Astrocyte of the hippocampus (primary cell): Measurements from ENCODE around the gene MOB2.
"Not testable (repeated sequence)": the region's sequence is repeated elsewhere in the genome, so short reads cannot be mapped to it uniquely, and the experiment has no call there.

Experiments used
- DNase-seq: peaks from one replicate; pipeline ENCODE4 v3.0.0; 2011; ENCODE audit warnings: low read depth, low spot score

The MOB2 gene

GRCh38 chr11:1518301-1518700 is 31.7 kb upstream of the MOB2 start:
- DNase-seq, result no peak

- no peak for DNase-seq
Observed at GRCh38 chr11:1517117-1518005, 30.8 kb upstream of the MOB2 start.

GRCh38 chr11:1516273-1517067 is 29.9 kb upstream of the MOB2 start:
- DNase-seq, result peak; percentile 89

- DNase-seq, result peak; percentile 91
Observed at GRCh38 chr11:1515082-1516060, 28.8 kb upstream of the MOB2 start.

- DNase-seq, result peak; percentile 74
Observed at GRCh38 chr11:1514336-1515061, 27.9 kb upstream of the MOB2 start.

- no peak for DNase-seq
Observed at GRCh38 chr11:1513326-1514296, 27.0 kb upstream of the MOB2 start.

- not testable (repeated sequence) for DNase-seq
Observed at GRCh38 chr11:1512531-1513258, 26.1 kb upstream of the MOB2 start.

GRCh38 chr11:1511937-1512496 is 25.4 kb upstream of the MOB2 start:
- DNase-seq, result no peak

- DNase-seq, result no peak
Observed at GRCh38 chr11:1510928-1511327, 24.3 kb upstream of the MOB2 start.

GRCh38 chr11:1510351-1510750 is 23.8 kb upstream of the MOB2 start:
- DNase-seq, result not testable (repeated sequence)

- no peak for DNase-seq
Observed at GRCh38 chr11:1509626-1510255, 23.2 kb upstream of the MOB2 start.

- DNase-seq, result no peak
Observed at GRCh38 chr11:1508986-1509385, 22.4 kb upstream of the MOB2 start.

- DNase-seq, result no peak
Observed at GRCh38 chr11:1508491-1508891, 21.9 kb upstream of the MOB2 start.

- DNase-seq, result no peak
Observed at GRCh38 chr11:1507381-1508140, 21.0 kb upstream of the MOB2 start.

GRCh38 chr11:1506981-1507380 is 20.4 kb upstream of the MOB2 start:
- DNase-seq, result no peak

GRCh38 chr11:1505480-1505879 is 18.9 kb upstream of the MOB2 start:
- DNase-seq, result no peak

- no peak for DNase-seq
Observed at GRCh38 chr11:1504581-1505290, 18.2 kb upstream of the MOB2 start.
